Measurements from ENCODE around the gene WHAMM. TPM values are rescaled to one million over a fixed set of nuclear protein-coding genes. Genes with fewer than 3 reads are reported as not detected.
A peak's percentile ranks its signal among the peaks of the same experiment; 100 is the strongest.

The WHAMM gene
- polyA plus RNA-seq, 2 of the 4 experiments (the other 2 are of a cell fraction), result 5.1 to 5.6 TPM

DNA sequence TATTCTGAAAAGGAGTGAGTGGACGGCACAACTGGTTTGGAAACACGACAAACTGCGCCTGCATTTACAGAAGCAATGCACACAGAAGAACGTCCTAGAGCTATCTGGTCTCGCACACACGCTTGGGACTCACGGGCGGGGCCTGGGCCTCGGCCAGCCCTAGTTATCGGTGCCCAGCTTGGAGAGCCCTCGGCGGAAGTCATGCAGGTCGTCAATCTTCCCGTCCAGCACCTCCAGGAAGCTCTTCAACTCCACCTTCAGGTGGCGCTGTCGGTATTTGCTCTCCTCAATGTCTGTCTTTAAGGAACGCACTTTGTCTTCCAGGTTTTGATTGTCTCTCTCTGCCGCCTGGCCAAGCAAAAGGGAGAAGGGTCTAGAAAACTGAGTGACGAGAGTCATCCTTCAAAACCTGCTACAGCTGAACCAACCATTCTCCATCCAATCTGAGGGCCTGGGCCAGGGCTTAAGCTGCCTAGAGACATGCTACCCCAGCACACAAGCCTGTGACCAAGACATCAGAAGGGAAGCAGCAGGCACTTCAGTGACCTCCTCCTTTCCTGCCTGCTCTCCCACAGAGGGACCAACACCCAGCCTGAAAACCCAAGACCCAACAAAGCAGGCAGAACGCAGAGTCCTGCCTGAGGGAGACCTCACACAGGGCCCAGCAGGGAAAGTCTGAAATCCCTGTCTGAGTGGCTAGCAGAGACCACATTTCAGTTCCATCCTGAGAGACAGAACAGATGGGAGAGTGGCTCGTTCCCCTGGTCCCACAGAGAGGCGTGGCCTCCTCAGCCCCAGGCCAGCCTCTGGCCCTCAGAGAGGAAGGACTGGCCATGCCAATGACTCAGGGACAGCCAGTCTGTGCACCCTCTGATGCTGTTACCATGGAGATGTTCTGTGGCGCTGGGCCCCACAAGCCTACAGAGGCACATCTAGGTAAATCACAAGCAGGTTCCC, 40.4 kb downstream of the WHAMM start (continued):
- TF ChIP-seq, protein P1, sequence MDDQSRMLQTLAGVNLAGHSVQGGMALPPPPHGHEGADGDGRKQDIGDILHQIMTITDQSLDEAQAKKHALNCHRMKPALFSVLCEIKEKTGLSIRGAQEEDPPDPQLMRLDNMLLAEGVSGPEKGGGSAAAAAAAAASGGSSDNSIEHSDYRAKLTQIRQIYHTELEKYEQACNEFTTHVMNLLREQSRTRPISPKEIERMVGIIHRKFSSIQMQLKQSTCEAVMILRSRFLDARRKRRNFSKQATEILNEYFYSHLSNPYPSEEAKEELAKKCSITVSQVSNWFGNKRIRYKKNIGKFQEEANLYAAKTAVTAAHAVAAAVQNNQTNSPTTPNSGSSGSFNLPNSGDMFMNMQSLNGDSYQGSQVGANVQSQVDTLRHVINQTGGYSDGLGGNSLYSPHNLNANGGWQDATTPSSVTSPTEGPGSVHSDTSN (IDR thresholded peaks at IDR 0.05), result no peak
- TF ChIP-seq, protein P2, sequence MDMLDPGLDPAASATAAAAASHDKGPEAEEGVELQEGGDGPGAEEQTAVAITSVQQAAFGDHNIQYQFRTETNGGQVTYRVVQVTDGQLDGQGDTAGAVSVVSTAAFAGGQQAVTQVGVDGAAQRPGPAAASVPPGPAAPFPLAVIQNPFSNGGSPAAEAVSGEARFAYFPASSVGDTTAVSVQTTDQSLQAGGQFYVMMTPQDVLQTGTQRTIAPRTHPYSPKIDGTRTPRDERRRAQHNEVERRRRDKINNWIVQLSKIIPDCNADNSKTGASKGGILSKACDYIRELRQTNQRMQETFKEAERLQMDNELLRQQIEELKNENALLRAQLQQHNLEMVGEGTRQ (IDR thresholded peaks at IDR 0.05), result no peak
- TF ChIP-seq, protein P3, sequence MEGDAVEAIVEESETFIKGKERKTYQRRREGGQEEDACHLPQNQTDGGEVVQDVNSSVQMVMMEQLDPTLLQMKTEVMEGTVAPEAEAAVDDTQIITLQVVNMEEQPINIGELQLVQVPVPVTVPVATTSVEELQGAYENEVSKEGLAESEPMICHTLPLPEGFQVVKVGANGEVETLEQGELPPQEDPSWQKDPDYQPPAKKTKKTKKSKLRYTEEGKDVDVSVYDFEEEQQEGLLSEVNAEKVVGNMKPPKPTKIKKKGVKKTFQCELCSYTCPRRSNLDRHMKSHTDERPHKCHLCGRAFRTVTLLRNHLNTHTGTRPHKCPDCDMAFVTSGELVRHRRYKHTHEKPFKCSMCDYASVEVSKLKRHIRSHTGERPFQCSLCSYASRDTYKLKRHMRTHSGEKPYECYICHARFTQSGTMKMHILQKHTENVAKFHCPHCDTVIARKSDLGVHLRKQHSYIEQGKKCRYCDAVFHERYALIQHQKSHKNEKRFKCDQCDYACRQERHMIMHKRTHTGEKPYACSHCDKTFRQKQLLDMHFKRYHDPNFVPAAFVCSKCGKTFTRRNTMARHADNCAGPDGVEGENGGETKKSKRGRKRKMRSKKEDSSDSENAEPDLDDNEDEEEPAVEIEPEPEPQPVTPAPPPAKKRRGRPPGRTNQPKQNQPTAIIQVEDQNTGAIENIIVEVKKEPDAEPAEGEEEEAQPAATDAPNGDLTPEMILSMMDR (IDR thresholded peaks at IDR 0.05), result peak; percentile 59
- TF ChIP-seq, protein P4, sequence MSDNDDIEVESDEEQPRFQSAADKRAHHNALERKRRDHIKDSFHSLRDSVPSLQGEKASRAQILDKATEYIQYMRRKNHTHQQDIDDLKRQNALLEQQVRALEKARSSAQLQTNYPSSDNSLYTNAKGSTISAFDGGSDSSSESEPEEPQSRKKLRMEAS (IDR thresholded peaks at IDR 0.05), result no peak
- TF ChIP-seq, protein P5, sequence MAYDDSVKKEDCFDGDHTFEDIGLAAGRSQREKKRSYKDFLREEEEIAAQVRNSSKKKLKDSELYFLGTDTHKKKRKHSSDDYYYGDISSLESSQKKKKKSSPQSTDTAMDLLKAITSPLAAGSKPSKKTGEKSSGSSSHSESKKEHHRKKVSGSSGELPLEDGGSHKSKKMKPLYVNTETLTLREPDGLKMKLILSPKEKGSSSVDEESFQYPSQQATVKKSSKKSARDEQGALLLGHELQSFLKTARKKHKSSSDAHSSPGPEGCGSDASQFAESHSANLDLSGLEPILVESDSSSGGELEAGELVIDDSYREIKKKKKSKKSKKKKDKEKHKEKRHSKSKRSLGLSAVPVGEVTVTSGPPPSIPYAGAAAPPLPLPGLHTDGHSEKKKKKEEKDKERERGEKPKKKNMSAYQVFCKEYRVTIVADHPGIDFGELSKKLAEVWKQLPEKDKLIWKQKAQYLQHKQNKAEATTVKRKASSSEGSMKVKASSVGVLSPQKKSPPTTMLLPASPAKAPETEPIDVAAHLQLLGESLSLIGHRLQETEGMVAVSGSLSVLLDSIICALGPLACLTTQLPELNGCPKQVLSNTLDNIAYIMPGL (CRISPR knock-in tag; IDR thresholded peaks at IDR 0.05; ENCODE audit: borderline replicate concordance), result no peak
- TF ChIP-seq EP300 (IDR thresholded peaks at IDR 0.05) (no peak), TFCP2L1 (CRISPR knock-in tag; IDR thresholded peaks at IDR 0.05) (no peak), NPAS2 (CRISPR knock-in tag; IDR thresholded peaks at IDR 0.05; ENCODE audit: borderline replicate concordance) (no peak), POLR2A (IDR thresholded peaks at IDR 0.05; ENCODE audit: low read length) (no peak), SREBF2 (IDR thresholded peaks at IDR 0.05) (no peak)

DNA sequence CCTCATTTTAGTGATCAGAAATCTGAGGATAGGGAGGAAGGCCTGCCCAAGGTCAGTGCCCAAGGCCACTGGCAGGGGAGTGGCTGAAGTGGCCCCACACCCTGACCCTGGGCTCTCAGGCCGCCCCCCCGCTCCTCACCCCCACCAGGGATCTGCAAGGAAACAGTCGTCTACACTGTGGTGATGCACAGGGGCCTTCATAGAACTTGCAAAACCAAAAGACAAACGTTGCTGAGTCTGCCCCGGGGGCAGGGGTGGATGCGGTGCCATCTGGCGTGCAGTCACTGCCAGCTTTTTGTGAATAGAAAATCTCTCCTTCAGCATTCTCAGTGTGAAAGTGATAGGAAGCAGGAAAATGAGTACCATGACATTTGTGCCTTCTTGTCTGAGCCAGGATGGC, 41.3 kb downstream of the WHAMM start:
- no peaks in the 10 kb centered on the region for H3K4me1 ChIP-seq
- no peak for ATAC-seq
- H3K9me3 ChIP-seq, result no peaks in the 10 kb centered on the region
- H3K4me3 ChIP-seq, result no peak overlapping the region
- WGBS (ENCODE audit: missing lambda C conversion rate), result 73% methylated on average over 7 of the region's 7 CpGs
- TF ChIP-seq MAFK (IDR thresholded peaks at IDR 0.05; ENCODE audit: partially characterized antibody) (no peak), HOXB5 (CRISPR knock-in tag; IDR thresholded peaks at IDR 0.05) (no peak), HDAC2 (IDR thresholded peaks at IDR 0.05) (no peak), ZC3H11A (IDR thresholded peaks at IDR 0.05) (no peak), ZNF302 (CRISPR knock-in tag; IDR thresholded peaks at IDR 0.05) (no peak), CHD2 (IDR thresholded peaks at IDR 0.05; ENCODE audit: low read length, partially characterized antibody) (no peak), CBX2 (IDR thresholded peaks at IDR 0.05; ENCODE audit: borderline replicate concordance, low read depth) (no peak), RCOR1 (IDR thresholded peaks at IDR 0.05; ENCODE audit: low read depth, low read length) (no peak), FOXS1 (CRISPR knock-in tag; IDR thresholded peaks at IDR 0.05) (no peak), KDM1A (IDR thresholded peaks at IDR 0.05; ENCODE audit: low read depth) (no peak)
- TF ChIP-seq, protein P6, sequence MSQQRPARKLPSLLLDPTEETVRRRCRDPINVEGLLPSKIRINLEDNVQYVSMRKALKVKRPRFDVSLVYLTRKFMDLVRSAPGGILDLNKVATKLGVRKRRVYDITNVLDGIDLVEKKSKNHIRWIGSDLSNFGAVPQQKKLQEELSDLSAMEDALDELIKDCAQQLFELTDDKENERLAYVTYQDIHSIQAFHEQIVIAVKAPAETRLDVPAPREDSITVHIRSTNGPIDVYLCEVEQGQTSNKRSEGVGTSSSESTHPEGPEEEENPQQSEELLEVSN (IDR thresholded peaks at IDR 0.05; ENCODE audit: borderline replicate concordance, low read depth), result no peak
- TF ChIP-seq, protein P1 (IDR thresholded peaks at IDR 0.05), result no peak
- CTCF ChIA-PET, result interaction anchor here (0.6 to 4.8 kb wide), 14 partner anchors 10 to 816 kb away, joined by 3 to 47 read pairs (median 8); partner anchors contain the start of gene C15orf40
- no peak for FAIRE-seq
- H3K4me2 ChIP-seq, result no peak overlapping the region
- DNase-seq (ENCODE audit: low read depth in 1 of 2, low spot score in 1 of 2), result no peak
- POLR2A ChIA-PET, result no interaction called here
- H3K27ac ChIP-seq, result no peak overlapping the region
